ENCODE data around the gene TOM1L1. TPM values are rescaled to one million over a fixed set of nuclear protein-coding genes. Genes with fewer than 3 reads are reported as not detected.

Gene TOM1L1
- total RNA-seq, 1 experiment from 2014 or later: 55.4 TPM

- Histone ChIP-seq H3K36me3 (ENCODE audit: insufficient read depth, low read length, poor library complexity, severe bottlenecking) (peaks cover 11% of the 10 kb centered on the region), H3K27ac (ENCODE audit: low read depth, low read length, poor library complexity, severe bottlenecking) (no peak overlapping the region), H3K9me3 (ENCODE audit: low read depth, low read length, poor library complexity, severe bottlenecking) (no peaks in the 10 kb centered on the region), H3K4me1 (ENCODE audit: insufficient read depth, low read length, poor library complexity, severe bottlenecking) (peaks cover 2% of the 10 kb centered on the region), H3K4me3 (ENCODE audit: low read depth, low read length, poor library complexity, severe bottlenecking) (no peak overlapping the region), H3K27me3 (replicated peaks; ENCODE audit: insufficient read depth, low read depth, low read length, poor library complexity) (no peaks in the 10 kb centered on the region)
- intact Hi-C loops (cut with micrococcal nuclease; ENCODE audit: unreplicated experiment): no loop called here
- ChIA-PET CTCF (no interaction called here), POLR2A (ENCODE audit: low non-redundant PET) (no interaction called here)
- BruUV-seq (replicated peaks): no TSS peak
- no peak for DNase-seq (ENCODE audit: low spot score)
- TF ChIP-seq CTCF (conservative IDR thresholded peaks at IDR 0.05; ENCODE audit: low read depth, low read length): no peak
These were observed 23.8 kb downstream of the TOM1L1 start for GRCh38 chr17:54924405-54924804.

GRCh38 chr17:54927525-54927924, 26.9 kb downstream of the TOM1L1 start:
- H3K27ac ChIP-seq (ENCODE audit: low read depth, low read length, poor library complexity, severe bottlenecking): no peak overlapping the region
- intact Hi-C loops (cut with micrococcal nuclease; ENCODE audit: unreplicated experiment): no loop called here
- ChIA-PET CTCF (no interaction called here), POLR2A (ENCODE audit: low non-redundant PET) (no interaction called here)
- no TSS peak for BruUV-seq (replicated peaks)
- H3K4me1 ChIP-seq (ENCODE audit: insufficient read depth, low read length, poor library complexity, severe bottlenecking): no peaks in the 10 kb centered on the region
- H3K27me3 ChIP-seq (replicated peaks; ENCODE audit: insufficient read depth, low read depth, low read length, poor library complexity): no peaks in the 10 kb centered on the region
- no peak overlapping the region for H3K4me3 ChIP-seq (ENCODE audit: low read depth, low read length, poor library complexity, severe bottlenecking)
- TF ChIP-seq EZH2 (IDR thresholded peaks at IDR 0.05; ENCODE audit: borderline replicate concordance, low read depth, low read length, poor library complexity, severe bottlenecking): no peak
- no peak for TF ChIP-seq CTCF (conservative IDR thresholded peaks at IDR 0.05; ENCODE audit: low read depth, low read length)
- DNase-seq (ENCODE audit: low spot score): no peak
- no peaks in the 10 kb centered on the region for H3K9me3 ChIP-seq (ENCODE audit: low read depth, low read length, poor library complexity, severe bottlenecking)
- peaks cover 32% of the 10 kb centered on the region for H3K36me3 ChIP-seq (ENCODE audit: insufficient read depth, low read length, poor library complexity, severe bottlenecking)

- BruUV-seq (replicated peaks): no TSS peak
- TF ChIP-seq CTCF (conservative IDR thresholded peaks at IDR 0.05; ENCODE audit: low read depth, low read length) (no peak), EZH2 (IDR thresholded peaks at IDR 0.05; ENCODE audit: borderline replicate concordance, low read depth, low read length, poor library complexity, severe bottlenecking) (no peak)
- ChIA-PET POLR2A (ENCODE audit: low non-redundant PET) (no interaction called here), CTCF (no interaction called here)
- intact Hi-C loops (cut with micrococcal nuclease; ENCODE audit: unreplicated experiment): no loop called here
- no peak overlapping the region for H3K4me3 ChIP-seq (ENCODE audit: low read depth, low read length, poor library complexity, severe bottlenecking)
- no peaks in the 10 kb centered on the region for H3K9me3 ChIP-seq (ENCODE audit: low read depth, low read length, poor library complexity, severe bottlenecking)
- H3K27me3 ChIP-seq (replicated peaks; ENCODE audit: insufficient read depth, low read depth, low read length, poor library complexity): no peaks in the 10 kb centered on the region
- H3K36me3 ChIP-seq (ENCODE audit: insufficient read depth, low read length, poor library complexity, severe bottlenecking): peaks cover 58% of the 10 kb centered on the region
- H3K27ac ChIP-seq (ENCODE audit: low read depth, low read length, poor library complexity, severe bottlenecking): no peak overlapping the region
- H3K4me1 ChIP-seq (ENCODE audit: insufficient read depth, low read length, poor library complexity, severe bottlenecking): no peaks in the 10 kb centered on the region
- no peak for DNase-seq (ENCODE audit: low spot score)
These were observed 32.1 kb downstream of the TOM1L1 start for GRCh38 chr17:54932711-54933110.

Measured in A673 (cell line).